Heart left ventricle (tissue), 13 donors: ENCODE data around the gene ZNF576.

Source experiments
- POLR2A ChIP-seq, 2 donors: fragments of 450-650 bp; IDR thresholded peaks; one replicate each; pipeline ENCODE4 v1.6.1; 2017; ENCODE audit warnings: antibody characterized with exemption in 2 of 2, mild to moderate bottlenecking in 2 of 2, moderate library complexity in 2 of 2
- TF ChIP-seq, protein P1 (sequence below), 12 donors: fragments of 200-600 bp; sonication (generic) in 4 of 12; IDR thresholded peaks; one replicate each; pipeline versions ENCODE4 v1.5.0 to v1.8.0; 2018 to 2022; ENCODE audit warnings: antibody characterized with exemption in 12 of 12, mild to moderate bottlenecking in 5 of 12
- donor health status: ischemic (EF 13 %, LVEDD 7.1; RV severe dilation, severe dysfunction).
- donor health status: DM: no; HTN: yes; CAD: no.
- donor health status: DM: no; HTN: no; CAD: no.
- donor health status: ischemic (EF 25% LVEDD 6.9; RV normal size, moderate dysfunction).
- donor health status: ischemic (EF 25% LVEDD 5.7; RV mildly dilated, moderate dysfunction).
- donor health status: ischemic (EF 35%, LVEDD 5.7; RV mildly dilated, moderate dysfunction).
- donor health status: nonischemic (EF 11% LVEDD 7.7; RV severe dilation, severe dysfunction).
- donor health status: DM: yes; HTN: yes; CAD: no.
- donor health status: PGD.
- donor health status: ischemic (EF 29% LVEDD 5.4; RV normal size, mild dysfunction).
- donor health status: nonischemic (EF 23%, LVEDD 6.1; RV moderate dilation, normal function).

DNA sequence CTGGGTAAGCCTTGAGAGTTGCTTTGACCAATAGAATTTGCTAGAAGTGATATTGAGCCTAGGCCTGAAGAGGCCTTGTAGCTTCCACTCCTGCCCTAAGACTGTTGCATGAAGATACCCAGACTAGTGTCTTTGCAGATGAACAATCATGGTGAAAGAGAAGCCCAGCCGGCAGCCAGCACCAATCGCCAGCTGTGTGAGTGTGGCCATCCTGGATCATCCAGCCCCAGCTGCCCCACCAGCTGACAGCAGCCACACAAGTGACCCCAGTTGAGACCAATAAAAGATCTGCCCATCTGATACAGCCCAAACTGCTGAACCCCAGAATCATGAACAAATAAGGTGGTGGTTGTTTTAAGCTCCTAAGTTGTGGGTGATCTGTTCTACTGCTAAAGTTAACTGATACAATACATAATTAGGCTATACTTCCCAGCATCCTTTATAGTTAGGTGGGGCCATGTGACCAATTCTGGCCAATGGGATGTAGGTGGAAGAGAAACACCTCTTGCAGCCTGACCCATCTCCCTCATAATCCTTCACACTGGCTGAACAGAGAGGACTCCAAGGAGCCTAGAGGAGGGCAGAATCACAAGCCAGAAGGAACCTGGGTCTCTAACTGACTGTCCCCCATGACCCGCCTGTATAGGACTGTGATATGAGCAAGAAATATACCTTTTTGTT lies 32.4 kb downstream of the ZNF576 start:
- TF ChIP-seq, protein P1, sequence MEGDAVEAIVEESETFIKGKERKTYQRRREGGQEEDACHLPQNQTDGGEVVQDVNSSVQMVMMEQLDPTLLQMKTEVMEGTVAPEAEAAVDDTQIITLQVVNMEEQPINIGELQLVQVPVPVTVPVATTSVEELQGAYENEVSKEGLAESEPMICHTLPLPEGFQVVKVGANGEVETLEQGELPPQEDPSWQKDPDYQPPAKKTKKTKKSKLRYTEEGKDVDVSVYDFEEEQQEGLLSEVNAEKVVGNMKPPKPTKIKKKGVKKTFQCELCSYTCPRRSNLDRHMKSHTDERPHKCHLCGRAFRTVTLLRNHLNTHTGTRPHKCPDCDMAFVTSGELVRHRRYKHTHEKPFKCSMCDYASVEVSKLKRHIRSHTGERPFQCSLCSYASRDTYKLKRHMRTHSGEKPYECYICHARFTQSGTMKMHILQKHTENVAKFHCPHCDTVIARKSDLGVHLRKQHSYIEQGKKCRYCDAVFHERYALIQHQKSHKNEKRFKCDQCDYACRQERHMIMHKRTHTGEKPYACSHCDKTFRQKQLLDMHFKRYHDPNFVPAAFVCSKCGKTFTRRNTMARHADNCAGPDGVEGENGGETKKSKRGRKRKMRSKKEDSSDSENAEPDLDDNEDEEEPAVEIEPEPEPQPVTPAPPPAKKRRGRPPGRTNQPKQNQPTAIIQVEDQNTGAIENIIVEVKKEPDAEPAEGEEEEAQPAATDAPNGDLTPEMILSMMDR (IDR thresholded peaks at IDR 0.05), result no peak
- TF ChIP-seq POLR2A (IDR thresholded peaks at IDR 0.05), result no peak
